DMS153 treated with DMSO at 0.1 percent for 48 hours (cell line): ENCODE data around the gene FRAT1.
"Not testable (repeated sequence)": the region's sequence is repeated elsewhere in the genome, so short reads cannot be mapped to it uniquely, and the experiment has no call there.

Experiments used
- DNase-seq: peaks from one replicate; lab custom pipeline; 2025; ENCODE audit not compliant: unreplicated experiment; lab: John Stamatoyannopoulos, UW

The FRAT1 gene

GRCh38 chr10:97334370-97335175 lies 15.5 kb downstream of the FRAT1 start, which contains the start of gene FRAT2:
TSS of gene FRAT2 (minus strand) at chr10:97334729. CDS start at chr10:97334572, 157 bp downstream.
- DNase-seq = peak; percentile 76

- no peak for DNase-seq
Measured at GRCh38 chr10:97335188-97335619, 16.1 kb downstream of the FRAT1 start.

- DNase-seq = no peak
Measured at GRCh38 chr10:97336006-97336405, 16.9 kb downstream of the FRAT1 start.

GRCh38 chr10:97336446-97336845 lies 17.4 kb downstream of the FRAT1 start:
- no peak for DNase-seq

- DNase-seq = peak; percentile 38
Measured at GRCh38 chr10:97336942-97337831, 18.1 kb downstream of the FRAT1 start.

- DNase-seq = no peak
Measured at GRCh38 chr10:97338041-97338440, 19.0 kb downstream of the FRAT1 start.

- DNase-seq = no peak
Measured at GRCh38 chr10:97341416-97341815, 22.3 kb downstream of the FRAT1 start.

- DNase-seq = not testable (repeated sequence)
Measured at GRCh38 chr10:97343664-97344063, 24.6 kb downstream of the FRAT1 start.

GRCh38 chr10:97347317-97347716 lies 28.2 kb downstream of the FRAT1 start:
- DNase-seq = no peak

GRCh38 chr10:97349752-97350513 lies 30.9 kb downstream of the FRAT1 start:
- DNase-seq = no peak

- no peak for DNase-seq
Measured at GRCh38 chr10:97353945-97354344, 34.9 kb downstream of the FRAT1 start.

- DNase-seq = no peak
Measured at GRCh38 chr10:97355571-97355975, 36.5 kb downstream of the FRAT1 start.

GRCh38 chr10:97356318-97356914 lies 37.3 kb downstream of the FRAT1 start:
- no peak for DNase-seq

- DNase-seq = no peak
Measured at GRCh38 chr10:97356918-97357317, 37.8 kb downstream of the FRAT1 start.

GRCh38 chr10:97358349-97358748 lies 39.3 kb downstream of the FRAT1 start:
- no peak for DNase-seq

GRCh38 chr10:97358781-97359180 lies 39.7 kb downstream of the FRAT1 start:
- DNase-seq = no peak

GRCh38 chr10:97360705-97361536 lies 41.9 kb downstream of the FRAT1 start:
- no peak for DNase-seq

- DNase-seq = no peak
Measured at GRCh38 chr10:97361537-97361901, 42.4 kb downstream of the FRAT1 start.

GRCh38 chr10:97362310-97363033 lies 43.4 kb downstream of the FRAT1 start:
- no peak for DNase-seq
